Tibial nerve (tissue), 4 donors: Measurements from ENCODE around the gene COMMD1. TPM values are rescaled to one million over a fixed set of nuclear protein-coding genes. Genes with fewer than 3 reads are reported as not detected.

Source experiments
- DNase-seq, 2 donors: peaks; one replicate each; pipeline ENCODE4 v3.0.0-alpha.2; 2019; ENCODE audit warnings: low spot score in 2 of 2
- H3K27ac ChIP-seq, 4 donors: fragments of 200-600 bp; sonication (generic) in 3 of 4; one replicate each; pipeline ENCODE4 v1.5.1; 2017 to 2019; ENCODE audit warnings: mild to moderate bottlenecking in 1 of 4
- H3K27me3 ChIP-seq, 2 donors: fragments of 200-600 bp; sonication (generic) in 1 of 2; one replicate each; pipeline versions ENCODE4 v1.5.1 to v1.6.0; 2017 to 2019
- H3K36me3 ChIP-seq, 3 donors: fragments of 200-600 bp; sonication (generic); one replicate each; pipeline ENCODE4 v1.5.1; 2018 to 2019
- H3K4me1 ChIP-seq, 4 donors: fragments of 200-600 bp; sonication (generic) in 3 of 4; one replicate each; pipeline ENCODE4 v1.5.1; 2017 to 2019
- H3K4me3 ChIP-seq, 4 donors: fragments of 200-600 bp; sonication (generic) in 3 of 4; one replicate each; pipeline ENCODE4 v1.5.1; 2017 to 2019; ENCODE audit warnings: mild to moderate bottlenecking in 1 of 4, moderate library complexity in 1 of 4
- H3K9me3 ChIP-seq, 4 donors: fragments of 200-600 bp; sonication (generic) in 3 of 4; one replicate each; pipeline ENCODE4 v1.5.1; 2017 to 2019
- EP300 ChIP-seq, 2 donors: sonication (generic); formaldehyde crosslinking; IDR thresholded peaks; one replicate each; pipeline ENCODE4 v1.6.1; 2017; ENCODE audit warnings: antibody characterized with exemption in 2 of 2, mild to moderate bottlenecking in 1 of 2
- POLR2A ChIP-seq, 2 donors: fragments of 450-650 bp; IDR thresholded peaks; one replicate each; pipeline ENCODE4 v1.6.1; 2017; ENCODE audit warnings: antibody characterized with exemption in 2 of 2, mild to moderate bottlenecking in 2 of 2, moderate library complexity in 2 of 2
- WGBS, 2 donors: methylation state at CpG; one replicate each; pipeline ENCODE4 v1.1.5; 2018; 5-methylcytosine and 5-hydroxymethylcytosine counted together
- total RNA-seq, 4 donors: library from RNA; depleted of rRNA; stranded (reverse); fragments of >200 nt; gene quantifications; one replicate each; pipeline ENCODE4 v1.1.0, GENCODE V29; 2016
- TF ChIP-seq, protein P1 (sequence below), 5 experiments: fragments of 200-600 bp in 3 of 5; fragments of 450-650 bp in 2 of 5; sonication (generic) in 3 of 5; IDR thresholded peaks; one replicate each; pipeline ENCODE4 v1.5.1; 2016 to 2019; ENCODE audit warnings: antibody characterized with exemption in 5 of 5, mild to moderate bottlenecking in 3 of 5, moderate library complexity in 2 of 5

COMMD1 gene
- total RNA-seq, 4 donors from 2014 or later = 29.6 to 49.2 (median 43.7) TPM

DNA sequence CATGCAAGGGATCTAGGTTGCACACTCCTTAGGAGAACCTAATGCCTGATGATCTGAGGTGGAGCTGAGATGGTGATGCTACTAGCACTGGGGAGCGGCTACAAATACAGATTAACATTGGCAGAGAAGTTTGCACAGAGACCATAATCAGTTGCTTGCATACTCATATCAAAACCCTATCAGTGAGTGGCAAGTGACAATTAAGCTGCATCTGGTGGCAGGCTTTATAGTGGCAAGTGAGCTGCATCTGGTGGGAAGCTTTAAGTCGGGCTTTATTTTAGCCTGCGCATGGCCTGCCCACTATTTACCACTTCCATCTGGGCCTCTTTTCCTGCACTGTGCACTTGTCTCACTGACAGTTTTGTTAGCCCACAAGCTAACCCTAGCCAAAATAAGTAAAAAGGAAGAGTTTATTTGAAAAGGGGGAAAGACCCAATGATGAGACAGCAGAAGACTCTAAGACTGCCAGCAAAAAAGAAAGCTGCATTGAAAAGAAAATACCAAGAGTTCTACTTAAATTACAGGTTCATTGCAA, 149.5 kb downstream of the COMMD1 start:
- no peak overlapping the region for H3K4me3 ChIP-seq
- 93 to 96% methylated on average over 3 of the region's 3 CpGs for WGBS, 2 donors
- H3K4me1 ChIP-seq = peaks cover 0 to 3% (median 0%) of the 10 kb centered on the region in 4 donors
- TF ChIP-seq POLR2A (IDR thresholded peaks at IDR 0.05) (no peak), EP300 (IDR thresholded peaks at IDR 0.05) (no peak)
- TF ChIP-seq, protein P1, sequence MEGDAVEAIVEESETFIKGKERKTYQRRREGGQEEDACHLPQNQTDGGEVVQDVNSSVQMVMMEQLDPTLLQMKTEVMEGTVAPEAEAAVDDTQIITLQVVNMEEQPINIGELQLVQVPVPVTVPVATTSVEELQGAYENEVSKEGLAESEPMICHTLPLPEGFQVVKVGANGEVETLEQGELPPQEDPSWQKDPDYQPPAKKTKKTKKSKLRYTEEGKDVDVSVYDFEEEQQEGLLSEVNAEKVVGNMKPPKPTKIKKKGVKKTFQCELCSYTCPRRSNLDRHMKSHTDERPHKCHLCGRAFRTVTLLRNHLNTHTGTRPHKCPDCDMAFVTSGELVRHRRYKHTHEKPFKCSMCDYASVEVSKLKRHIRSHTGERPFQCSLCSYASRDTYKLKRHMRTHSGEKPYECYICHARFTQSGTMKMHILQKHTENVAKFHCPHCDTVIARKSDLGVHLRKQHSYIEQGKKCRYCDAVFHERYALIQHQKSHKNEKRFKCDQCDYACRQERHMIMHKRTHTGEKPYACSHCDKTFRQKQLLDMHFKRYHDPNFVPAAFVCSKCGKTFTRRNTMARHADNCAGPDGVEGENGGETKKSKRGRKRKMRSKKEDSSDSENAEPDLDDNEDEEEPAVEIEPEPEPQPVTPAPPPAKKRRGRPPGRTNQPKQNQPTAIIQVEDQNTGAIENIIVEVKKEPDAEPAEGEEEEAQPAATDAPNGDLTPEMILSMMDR (IDR thresholded peaks at IDR 0.05) = no peak
- H3K27me3 ChIP-seq = no peaks in the 10 kb centered on the region
- H3K9me3 ChIP-seq = peaks cover 0 to 4% (median 0%) of the 10 kb centered on the region in 4 donors
- no peak overlapping the region for H3K27ac ChIP-seq
- H3K36me3 ChIP-seq = peaks cover 0 to 9% (median 0%) of the 10 kb centered on the region in 3 donors
- no peak for DNase-seq

DNA sequence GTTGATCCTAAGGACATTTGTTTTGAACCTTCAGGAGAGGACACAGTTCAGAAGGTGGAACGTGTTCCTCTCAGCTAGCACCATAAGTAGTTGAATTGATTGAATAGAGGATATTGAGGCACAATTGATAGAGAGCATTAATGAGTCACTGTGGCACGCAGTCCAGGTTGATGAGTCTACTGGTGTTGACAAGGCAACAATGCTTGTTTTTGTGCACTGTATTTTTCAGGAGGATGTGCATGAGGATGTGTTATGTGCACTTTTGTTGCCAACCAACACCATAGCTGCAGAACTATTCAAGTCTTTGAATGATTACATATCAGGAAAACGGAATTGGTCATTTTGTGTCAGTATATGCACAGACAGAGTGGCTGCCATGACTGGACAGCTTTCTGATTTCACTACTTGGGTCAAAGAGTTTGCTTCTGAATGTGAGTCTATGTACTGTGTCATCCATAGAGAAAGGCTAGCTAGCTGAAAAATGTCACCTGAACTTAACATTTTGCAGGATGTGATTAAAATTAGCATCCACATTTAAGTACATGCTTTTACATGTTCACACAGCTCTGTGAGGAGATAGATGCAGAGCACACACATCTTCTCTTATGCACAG, 150.4 kb downstream of the COMMD1 start:
- no peak for DNase-seq
- TF ChIP-seq, protein P1 (IDR thresholded peaks at IDR 0.05) = no peak
- no peak for TF ChIP-seq EP300 (IDR thresholded peaks at IDR 0.05)
- TF ChIP-seq POLR2A (IDR thresholded peaks at IDR 0.05) = no peak
- Histone ChIP-seq H3K36me3 (peaks cover 0 to 9% (median 0%) of the 10 kb centered on the region in 3 donors), H3K27ac (no peak overlapping the region), H3K4me3 (no peak overlapping the region), H3K27me3 (no peaks in the 10 kb centered on the region), H3K4me1 (no peaks in the 10 kb centered on the region), H3K9me3 (peaks cover 0 to 7% (median under 1%) of the 10 kb centered on the region in 4 donors)
- 87 to 88% methylated on average over 3 of the region's 3 CpGs for WGBS, 2 donors

DNA sequence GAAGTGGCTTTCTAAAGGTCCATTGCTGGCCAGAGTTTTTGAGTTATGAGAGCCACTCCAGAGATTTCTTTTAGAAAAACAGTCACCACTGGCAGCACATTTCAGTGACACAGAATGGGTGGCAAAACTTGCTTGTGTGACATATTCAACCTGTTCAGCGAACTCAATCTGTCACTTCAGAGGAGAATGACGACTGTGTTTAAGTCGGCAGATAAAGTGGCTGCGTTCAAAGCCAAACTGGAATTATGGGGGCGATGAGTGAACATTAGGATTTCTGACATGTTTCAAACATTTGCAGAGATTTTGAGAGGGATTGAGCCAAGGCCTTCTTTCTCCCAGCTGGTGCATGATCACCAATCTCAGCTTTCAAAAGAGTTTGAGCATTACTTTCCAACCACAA, 150.9 kb downstream of the COMMD1 start:
- no peaks in the 10 kb centered on the region for H3K27me3 ChIP-seq
- no peak for DNase-seq
- no peak overlapping the region for H3K4me3 ChIP-seq
- no peak overlapping the region for H3K27ac ChIP-seq
- H3K36me3 ChIP-seq = peaks cover 0 to 9% (median 0%) of the 10 kb centered on the region in 3 donors
- H3K9me3 ChIP-seq = peaks cover 0 to 9% (median 2%) of the 10 kb centered on the region in 4 donors
- H3K4me1 ChIP-seq = no peaks in the 10 kb centered on the region
- TF ChIP-seq EP300 (IDR thresholded peaks at IDR 0.05) (no peak), POLR2A (IDR thresholded peaks at IDR 0.05) (no peak)
- TF ChIP-seq, protein P1 (IDR thresholded peaks at IDR 0.05) = no peak
- WGBS, 2 donors = 86 to 93% methylated on average over 5 of the region's 5 CpGs

DNA sequence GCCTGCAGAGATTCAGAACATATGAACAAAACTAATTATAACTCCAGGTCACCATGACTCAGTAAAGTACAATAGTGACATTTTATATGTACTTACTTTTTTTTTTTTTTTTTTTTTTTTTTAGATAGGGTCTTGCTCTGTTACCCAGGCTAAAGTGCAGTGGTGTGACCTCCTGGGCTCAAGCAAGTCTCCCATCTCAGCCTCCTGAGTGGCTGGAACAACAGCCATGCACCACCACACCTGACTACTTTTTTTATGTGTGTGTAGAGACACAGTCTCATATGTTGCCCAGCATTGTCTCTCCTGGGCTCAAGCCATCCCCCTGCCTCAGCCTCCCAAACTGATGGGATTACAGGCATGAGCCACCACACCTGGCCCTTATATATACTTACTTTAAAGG, 159.8 kb downstream of the COMMD1 start:
- Histone ChIP-seq H3K9me3 (peaks cover 0 to 6% (median 2%) of the 10 kb centered on the region in 4 donors), H3K27me3 (no peaks in the 10 kb centered on the region), H3K36me3 (peaks cover 0 to 5% (median 0%) of the 10 kb centered on the region in 3 donors), H3K4me3 (no peak overlapping the region), H3K4me1 (no peaks in the 10 kb centered on the region), H3K27ac (no peak overlapping the region)
- DNase-seq = no peak
- TF ChIP-seq POLR2A (IDR thresholded peaks at IDR 0.05) (no peak), EP300 (IDR thresholded peaks at IDR 0.05) (no peak)
- TF ChIP-seq, protein P1 (IDR thresholded peaks at IDR 0.05) = no peak

DNA sequence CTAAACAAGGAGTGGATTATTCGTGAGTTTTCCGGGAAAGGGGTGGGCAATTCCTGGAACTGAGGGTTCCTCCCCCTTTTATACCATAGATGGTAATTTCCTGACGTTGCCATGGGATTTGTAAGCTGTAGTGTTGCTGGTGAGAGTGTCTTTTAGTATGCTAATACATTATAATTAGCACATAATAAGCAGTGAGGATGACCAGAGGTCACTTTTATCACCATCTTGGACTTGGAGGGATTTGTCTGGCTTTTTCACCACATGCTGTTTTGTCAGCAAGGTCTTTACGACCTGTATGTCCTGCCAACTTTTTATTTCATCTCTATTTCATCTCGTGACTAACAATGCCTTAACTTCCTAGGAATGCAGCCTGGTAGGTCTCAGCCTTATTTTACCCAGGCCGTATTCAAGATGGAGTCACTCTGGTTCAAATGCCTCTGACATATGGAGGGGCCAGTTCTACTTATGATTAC, 165.7 kb downstream of the COMMD1 start:
- no peaks in the 10 kb centered on the region for H3K27me3 ChIP-seq
- no peak overlapping the region for H3K27ac ChIP-seq
- H3K4me1 ChIP-seq = no peaks in the 10 kb centered on the region
- TF ChIP-seq POLR2A (IDR thresholded peaks at IDR 0.05) (no peak), EP300 (IDR thresholded peaks at IDR 0.05) (no peak)
- TF ChIP-seq, protein P1 (IDR thresholded peaks at IDR 0.05) = no peak
- H3K4me3 ChIP-seq = no peak overlapping the region
- no peak for DNase-seq
- peaks cover 0 to 14% (median 0%) of the 10 kb centered on the region in 3 donors for H3K36me3 ChIP-seq
- WGBS, 2 donors = 81 to 84% methylated on average over 6 of the region's 6 CpGs
- peaks cover 0 to 12% (median 0%) of the 10 kb centered on the region in 4 donors for H3K9me3 ChIP-seq
